HEK293T (cell line): ENCODE measurements around the gene TBC1D1.

Experiments used
- NFRKB ChIP-seq: fragments of 450-650 bp; IDR thresholded peaks from 2 replicates; pipeline ENCODE4 v1.6.1; 2016; ENCODE audit warnings: mild to moderate bottlenecking, moderate library complexity
- SP1 ChIP-seq: fragments of 450-650 bp; IDR thresholded peaks from 2 replicates; pipeline ENCODE4 v1.6.1; 2017

GRCh38 chr4:38015886-38016515 is 125.1 kb downstream of the TBC1D1 start:
- TF ChIP-seq SP1, result no peak
- TF ChIP-seq NFRKB, result no peak
